ENCODE measurements around the gene HTR3E.

DNA sequence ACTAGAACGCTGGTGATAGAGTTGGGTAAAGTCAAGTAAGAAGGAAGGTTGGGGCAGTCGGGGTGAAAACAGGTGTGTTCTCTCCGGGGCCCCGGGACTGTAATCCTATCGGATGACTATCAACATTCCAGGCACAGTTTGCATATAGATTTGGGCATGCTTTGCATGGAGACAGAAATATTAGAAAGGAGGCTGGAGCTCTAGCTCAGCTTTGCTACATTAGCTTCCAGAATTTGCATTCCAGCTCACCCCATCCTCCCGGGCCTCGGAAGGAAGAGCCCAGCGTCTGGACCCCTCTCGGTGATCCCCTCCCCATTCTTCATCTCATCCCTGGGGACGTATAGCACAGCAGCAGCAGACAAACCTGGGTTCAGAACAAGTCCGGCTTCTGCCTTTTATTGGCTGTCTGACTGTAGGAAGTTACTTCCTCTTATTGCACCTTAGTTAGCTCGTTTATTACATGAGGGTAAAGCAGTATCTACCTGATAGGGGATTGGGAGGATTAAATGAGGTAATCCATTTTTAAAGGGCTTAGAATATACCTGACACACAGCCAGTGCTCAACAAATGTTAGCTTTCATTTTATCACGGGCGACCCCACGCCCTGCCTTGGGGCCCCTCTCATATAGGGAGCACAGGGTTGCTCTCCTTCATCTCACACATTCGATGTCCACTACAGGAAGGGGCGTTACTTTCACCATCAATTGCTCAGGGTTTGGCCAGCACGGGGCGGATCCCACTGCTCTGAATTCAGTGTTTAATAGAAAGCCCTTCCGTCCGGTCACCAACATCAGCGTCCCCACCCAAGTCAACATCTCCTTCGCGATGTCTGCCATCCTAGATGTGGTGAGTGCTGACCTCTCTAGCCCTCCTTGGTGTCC, 3.2 kb downstream of the HTR3E start:
- TF ChIP-seq CTCF (IDR thresholded peaks at IDR 0.05) (no peak), EP300 (IDR thresholded peaks at IDR 0.05; ENCODE audit: low read depth) (no peak)
